ENCODE data around the gene ELOVL3. TPM values are rescaled to one million over a fixed set of nuclear protein-coding genes. Genes with fewer than 3 reads are reported as not detected.

The ELOVL3 gene
- total and polyA plus RNA-seq, 2 experiments from 2014 or later, result 0.59 TPM; not detected in 1

GRCh38 chr10:102274062-102274461 is 48.0 kb downstream of the ELOVL3 start:
- Mint-ChIP-seq H3K36me3 (ENCODE audit: low read depth) (no peaks in the 10 kb centered on the region), H3K4me1 (no peaks in the 10 kb centered on the region), H3K9me3 (no peaks in the 10 kb centered on the region), H3K4me3 (no peak overlapping the region), H3K27ac (no peak overlapping the region), H3K27me3 (ENCODE audit: insufficient read depth, low read depth, poor library complexity) (no peaks in the 10 kb centered on the region)
- no peaks in the 10 kb centered on the region for H3K9me2 ChIP-seq (ENCODE audit: insufficient read depth)
- TF ChIP-seq STAT1 (IDR thresholded peaks at IDR 0.05; ENCODE audit: unreplicated experiment) (no peak), EZH2phosphoT487 (IDR thresholded peaks at IDR 0.05; ENCODE audit: unreplicated experiment) (no peak), EZH2 (IDR thresholded peaks at IDR 0.05; ENCODE audit: low read depth, unreplicated experiment) (no peak), CREB1 (CRISPR knock-in tag; IDR thresholded peaks at IDR 0.05; ENCODE audit: low read depth) (no peak), NANOG (IDR thresholded peaks at IDR 0.05; ENCODE audit: borderline replicate concordance) (no peak), REST (IDR thresholded peaks at IDR 0.05; ENCODE audit: unreplicated experiment) (no peak), POLR2AphosphoS5 (IDR thresholded peaks at IDR 0.05; ENCODE audit: low read depth) (no peak), JUNB (IDR thresholded peaks at IDR 0.05; ENCODE audit: unreplicated experiment) (no peak), ZNF114 (CRISPR knock-in tag; IDR thresholded peaks at IDR 0.05) (no peak), ZNF331 (CRISPR knock-in tag; IDR thresholded peaks at IDR 0.05; ENCODE audit: low read depth) (no peak)
- TF ChIP-seq, protein P1, sequence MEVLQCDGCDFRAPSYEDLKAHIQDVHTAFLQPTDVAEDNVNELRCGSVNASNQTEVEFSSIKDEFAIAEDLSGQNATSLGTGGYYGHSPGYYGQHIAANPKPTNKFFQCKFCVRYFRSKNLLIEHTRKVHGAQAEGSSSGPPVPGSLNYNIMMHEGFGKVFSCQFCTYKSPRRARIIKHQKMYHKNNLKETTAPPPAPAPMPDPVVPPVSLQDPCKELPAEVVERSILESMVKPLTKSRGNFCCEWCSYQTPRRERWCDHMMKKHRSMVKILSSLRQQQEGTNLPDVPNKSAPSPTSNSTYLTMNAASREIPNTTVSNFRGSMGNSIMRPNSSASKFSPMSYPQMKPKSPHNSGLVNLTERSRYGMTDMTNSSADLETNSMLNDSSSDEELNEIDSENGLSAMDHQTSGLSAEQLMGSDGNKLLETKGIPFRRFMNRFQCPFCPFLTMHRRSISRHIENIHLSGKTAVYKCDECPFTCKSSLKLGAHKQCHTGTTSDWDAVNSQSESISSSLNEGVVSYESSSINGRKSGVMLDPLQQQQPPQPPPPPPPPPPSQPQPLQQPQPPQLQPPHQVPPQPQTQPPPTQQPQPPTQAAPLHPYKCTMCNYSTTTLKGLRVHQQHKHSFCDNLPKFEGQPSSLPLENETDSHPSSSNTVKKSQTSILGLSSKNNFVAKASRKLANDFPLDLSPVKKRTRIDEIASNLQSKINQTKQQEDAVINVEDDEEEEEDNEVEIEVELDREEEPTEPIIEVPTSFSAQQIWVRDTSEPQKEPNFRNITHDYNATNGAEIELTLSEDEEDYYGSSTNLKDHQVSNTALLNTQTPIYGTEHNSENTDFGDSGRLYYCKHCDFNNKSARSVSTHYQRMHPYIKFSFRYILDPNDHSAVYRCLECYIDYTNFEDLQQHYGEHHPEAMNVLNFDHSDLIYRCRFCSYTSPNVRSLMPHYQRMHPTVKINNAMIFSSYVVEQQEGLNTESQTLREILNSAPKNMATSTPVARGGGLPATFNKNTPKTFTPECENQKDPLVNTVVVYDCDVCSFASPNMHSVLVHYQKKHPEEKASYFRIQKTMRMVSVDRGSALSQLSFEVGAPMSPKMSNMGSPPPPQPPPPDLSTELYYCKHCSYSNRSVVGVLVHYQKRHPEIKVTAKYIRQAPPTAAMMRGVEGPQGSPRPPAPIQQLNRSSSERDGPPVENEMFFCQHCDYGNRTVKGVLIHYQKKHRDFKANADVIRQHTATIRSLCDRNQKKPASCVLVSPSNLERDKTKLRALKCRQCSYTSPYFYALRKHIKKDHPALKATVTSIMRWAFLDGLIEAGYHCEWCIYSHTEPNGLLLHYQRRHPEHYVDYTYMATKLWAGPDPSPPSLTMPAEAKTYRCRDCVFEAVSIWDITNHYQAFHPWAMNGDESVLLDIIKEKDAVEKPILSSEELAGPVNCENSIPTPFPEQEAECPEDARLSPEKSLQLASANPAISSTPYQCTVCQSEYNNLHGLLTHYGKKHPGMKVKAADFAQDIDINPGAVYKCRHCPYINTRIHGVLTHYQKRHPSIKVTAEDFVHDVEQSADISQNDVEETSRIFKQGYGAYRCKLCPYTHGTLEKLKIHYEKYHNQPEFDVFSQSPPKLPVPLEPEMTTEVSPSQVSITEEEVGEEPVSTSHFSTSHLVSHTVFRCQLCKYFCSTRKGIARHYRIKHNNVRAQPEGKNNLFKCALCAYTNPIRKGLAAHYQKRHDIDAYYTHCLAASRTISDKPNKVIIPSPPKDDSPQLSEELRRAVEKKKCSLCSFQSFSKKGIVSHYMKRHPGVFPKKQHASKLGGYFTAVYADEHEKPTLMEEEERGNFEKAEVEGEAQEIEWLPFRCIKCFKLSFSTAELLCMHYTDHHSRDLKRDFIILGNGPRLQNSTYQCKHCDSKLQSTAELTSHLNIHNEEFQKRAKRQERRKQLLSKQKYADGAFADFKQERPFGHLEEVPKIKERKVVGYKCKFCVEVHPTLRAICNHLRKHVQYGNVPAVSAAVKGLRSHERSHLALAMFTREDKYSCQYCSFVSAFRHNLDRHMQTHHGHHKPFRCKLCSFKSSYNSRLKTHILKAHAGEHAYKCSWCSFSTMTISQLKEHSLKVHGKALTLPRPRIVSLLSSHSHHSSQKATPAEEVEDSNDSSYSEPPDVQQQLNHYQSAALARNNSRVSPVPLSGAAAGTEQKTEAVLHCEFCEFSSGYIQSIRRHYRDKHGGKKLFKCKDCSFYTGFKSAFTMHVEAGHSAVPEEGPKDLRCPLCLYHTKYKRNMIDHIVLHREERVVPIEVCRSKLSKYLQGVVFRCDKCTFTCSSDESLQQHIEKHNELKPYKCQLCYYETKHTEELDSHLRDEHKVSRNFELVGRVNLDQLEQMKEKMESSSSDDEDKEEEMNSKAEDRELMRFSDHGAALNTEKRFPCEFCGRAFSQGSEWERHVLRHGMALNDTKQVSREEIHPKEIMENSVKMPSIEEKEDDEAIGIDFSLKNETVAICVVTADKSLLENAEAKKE (CRISPR knock-in tag; IDR thresholded peaks at IDR 0.05), result no peak
- TF ChIP-seq, protein P2, sequence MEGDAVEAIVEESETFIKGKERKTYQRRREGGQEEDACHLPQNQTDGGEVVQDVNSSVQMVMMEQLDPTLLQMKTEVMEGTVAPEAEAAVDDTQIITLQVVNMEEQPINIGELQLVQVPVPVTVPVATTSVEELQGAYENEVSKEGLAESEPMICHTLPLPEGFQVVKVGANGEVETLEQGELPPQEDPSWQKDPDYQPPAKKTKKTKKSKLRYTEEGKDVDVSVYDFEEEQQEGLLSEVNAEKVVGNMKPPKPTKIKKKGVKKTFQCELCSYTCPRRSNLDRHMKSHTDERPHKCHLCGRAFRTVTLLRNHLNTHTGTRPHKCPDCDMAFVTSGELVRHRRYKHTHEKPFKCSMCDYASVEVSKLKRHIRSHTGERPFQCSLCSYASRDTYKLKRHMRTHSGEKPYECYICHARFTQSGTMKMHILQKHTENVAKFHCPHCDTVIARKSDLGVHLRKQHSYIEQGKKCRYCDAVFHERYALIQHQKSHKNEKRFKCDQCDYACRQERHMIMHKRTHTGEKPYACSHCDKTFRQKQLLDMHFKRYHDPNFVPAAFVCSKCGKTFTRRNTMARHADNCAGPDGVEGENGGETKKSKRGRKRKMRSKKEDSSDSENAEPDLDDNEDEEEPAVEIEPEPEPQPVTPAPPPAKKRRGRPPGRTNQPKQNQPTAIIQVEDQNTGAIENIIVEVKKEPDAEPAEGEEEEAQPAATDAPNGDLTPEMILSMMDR (conservative IDR thresholded peaks at IDR 0.05; ENCODE audit: low read depth in 2 of 2), result no peak
- TF ChIP-seq, protein P3, sequence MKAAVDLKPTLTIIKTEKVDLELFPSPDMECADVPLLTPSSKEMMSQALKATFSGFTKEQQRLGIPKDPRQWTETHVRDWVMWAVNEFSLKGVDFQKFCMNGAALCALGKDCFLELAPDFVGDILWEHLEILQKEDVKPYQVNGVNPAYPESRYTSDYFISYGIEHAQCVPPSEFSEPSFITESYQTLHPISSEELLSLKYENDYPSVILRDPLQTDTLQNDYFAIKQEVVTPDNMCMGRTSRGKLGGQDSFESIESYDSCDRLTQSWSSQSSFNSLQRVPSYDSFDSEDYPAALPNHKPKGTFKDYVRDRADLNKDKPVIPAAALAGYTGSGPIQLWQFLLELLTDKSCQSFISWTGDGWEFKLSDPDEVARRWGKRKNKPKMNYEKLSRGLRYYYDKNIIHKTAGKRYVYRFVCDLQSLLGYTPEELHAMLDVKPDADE (IDR thresholded peaks at IDR 0.05), result no peak
- H3K4me3 ChIP-seq, result no peak overlapping the region
- H3K27me3 ChIP-seq (ENCODE audit: insufficient read depth), result no peaks in the 10 kb centered on the region
- H3K79me2 ChIP-seq (replicated peaks; ENCODE audit: insufficient read depth), result peaks cover 11% of the 10 kb centered on the region
- no peak overlapping the region for H3K27ac ChIP-seq (ENCODE audit: low read depth)
- DNase-seq (ENCODE audit: low spot score), result no peak
- no peaks in the 10 kb centered on the region for H3K36me3 ChIP-seq (ENCODE audit: insufficient read depth)
- H3F3A ChIP-seq (replicated peaks; ENCODE audit: low read depth), result no peaks in the 10 kb centered on the region
- no peak overlapping the region for H2AFZ ChIP-seq
- no peak overlapping the region for H3K4me2 ChIP-seq
- H4K20me1 ChIP-seq (replicated peaks; ENCODE audit: insufficient read depth), result peaks cover 24% of the 10 kb centered on the region
- no peaks in the 10 kb centered on the region for H3K4me1 ChIP-seq (ENCODE audit: insufficient read depth)
- ATAC-seq, result no peak

Data from GM23338 (cell line).